Astrocyte (in vitro differentiated cells and primary cell): Measurements from ENCODE around the gene OSGEP.

Experiments
- EZH2 ChIP-seq: IDR thresholded peaks from 2 replicates; pipeline ENCODE4 v1.6.1; 2012; ENCODE audit warnings: mild to moderate bottlenecking, low read length, inconsistent platforms; ENCODE audit not compliant: insufficient read depth
- TF ChIP-seq, protein P1 (sequence below): IDR thresholded peaks from 2 replicates; pipeline ENCODE4 v1.5.1; 2011; ENCODE audit warnings: low read depth, mild to moderate bottlenecking, inconsistent platforms, low read length, moderate library complexity; ENCODE audit not compliant: insufficient read depth

DNA sequence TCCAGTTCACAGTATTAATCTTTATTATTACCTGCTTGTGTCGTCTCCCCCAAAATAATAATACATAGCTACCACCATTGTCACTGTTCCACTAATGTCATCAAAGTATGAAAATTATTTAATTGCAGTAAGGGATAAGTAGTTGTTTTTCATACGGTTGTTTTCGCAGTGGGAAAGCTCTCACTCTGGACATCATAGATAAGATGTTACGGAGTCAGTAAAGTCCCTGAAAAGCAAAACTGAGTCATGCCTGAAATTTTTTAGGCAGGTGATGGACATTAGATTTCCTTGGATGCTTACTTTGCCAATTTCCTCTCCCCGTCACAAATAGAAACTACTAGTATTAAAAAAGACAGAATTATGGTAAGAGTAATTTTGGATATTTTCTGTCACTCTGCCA is 27.8 kb upstream of the OSGEP start:
- TF ChIP-seq, protein P1, sequence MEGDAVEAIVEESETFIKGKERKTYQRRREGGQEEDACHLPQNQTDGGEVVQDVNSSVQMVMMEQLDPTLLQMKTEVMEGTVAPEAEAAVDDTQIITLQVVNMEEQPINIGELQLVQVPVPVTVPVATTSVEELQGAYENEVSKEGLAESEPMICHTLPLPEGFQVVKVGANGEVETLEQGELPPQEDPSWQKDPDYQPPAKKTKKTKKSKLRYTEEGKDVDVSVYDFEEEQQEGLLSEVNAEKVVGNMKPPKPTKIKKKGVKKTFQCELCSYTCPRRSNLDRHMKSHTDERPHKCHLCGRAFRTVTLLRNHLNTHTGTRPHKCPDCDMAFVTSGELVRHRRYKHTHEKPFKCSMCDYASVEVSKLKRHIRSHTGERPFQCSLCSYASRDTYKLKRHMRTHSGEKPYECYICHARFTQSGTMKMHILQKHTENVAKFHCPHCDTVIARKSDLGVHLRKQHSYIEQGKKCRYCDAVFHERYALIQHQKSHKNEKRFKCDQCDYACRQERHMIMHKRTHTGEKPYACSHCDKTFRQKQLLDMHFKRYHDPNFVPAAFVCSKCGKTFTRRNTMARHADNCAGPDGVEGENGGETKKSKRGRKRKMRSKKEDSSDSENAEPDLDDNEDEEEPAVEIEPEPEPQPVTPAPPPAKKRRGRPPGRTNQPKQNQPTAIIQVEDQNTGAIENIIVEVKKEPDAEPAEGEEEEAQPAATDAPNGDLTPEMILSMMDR, result no peak
- no peak for TF ChIP-seq EZH2
